GM12892 (cell line): ENCODE results near the gene C11orf21.

Experiments used
- POLR2A ChIP-seq: IDR thresholded peaks from 2 replicates; pipeline ENCODE4 v1.6.1; 2011; ENCODE audit warnings: low read depth, low read length, control low read depth
- TAF1 ChIP-seq: IDR thresholded peaks from 2 replicates; pipeline ENCODE4 v1.6.1; 2011; ENCODE audit warnings: low read depth, mild to moderate bottlenecking, control low read depth, low read length, borderline replicate concordance

GRCh38 chr11:2266586-2267305 lies 35.0 kb downstream of the C11orf21 start:
- TF ChIP-seq TAF1 (no peak), POLR2A (no peak)
